NCI-H2107 treated with DMSO at 0.1 percent for 48 hours (cell line): ENCODE measurements around the gene HTR2C.
"Not testable (repeated sequence)": the region's sequence is repeated elsewhere in the genome, so short reads cannot be mapped to it uniquely, and the experiment has no call there.

ENCODE experiments used
- DNase-seq: peaks from one replicate; lab custom pipeline; 2025; ENCODE audit not compliant: unreplicated experiment; lab: John Stamatoyannopoulos, UW

HTR2C gene

DNA sequence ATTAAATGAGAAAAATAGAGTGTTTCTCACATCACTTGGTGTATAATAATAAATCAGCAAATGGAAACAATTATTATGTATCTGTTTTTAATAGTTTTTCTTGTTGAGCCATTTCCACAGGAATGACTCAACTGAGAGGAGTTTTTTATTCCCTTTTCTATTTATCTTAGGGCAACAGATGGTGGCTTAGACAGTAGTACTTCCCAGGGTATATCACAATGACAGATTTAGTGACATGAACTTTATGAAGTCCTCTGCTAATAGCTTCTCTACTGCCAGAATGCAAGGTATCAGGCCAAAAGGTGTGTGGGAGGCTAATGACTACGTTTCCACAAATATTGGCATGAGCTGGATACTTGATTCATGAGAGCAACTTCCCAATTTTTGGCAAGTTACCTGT lies 126.7 kb downstream of the HTR2C start:
- DNase-seq: no peak

GRCh38 chrX:114712466-114712865 lies 128.6 kb downstream of the HTR2C start:
- DNase-seq: no peak

- no peak for DNase-seq
Measured at GRCh38 chrX:114715096-114715495, 131.2 kb downstream of the HTR2C start.

DNA sequence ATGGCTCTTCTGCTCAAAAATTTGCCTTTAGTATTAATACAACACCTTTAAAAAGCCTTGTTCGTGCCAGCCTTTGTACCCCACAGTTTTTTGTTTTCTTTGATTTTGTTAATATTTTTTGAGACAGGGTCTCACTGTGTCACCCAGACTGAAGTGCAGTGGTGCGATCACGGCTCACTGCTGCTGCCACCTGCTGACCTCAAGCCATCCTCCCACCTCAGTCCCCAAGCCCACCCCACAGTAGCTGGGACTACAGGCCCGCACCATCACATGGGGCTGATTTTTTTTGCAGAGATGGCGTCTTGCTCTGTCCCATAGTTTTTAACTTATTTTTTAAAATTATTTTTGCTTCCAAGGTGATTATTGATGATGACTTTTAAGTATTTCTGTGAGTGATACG lies 134.0 kb downstream of the HTR2C start:
- DNase-seq: no peak

DNA sequence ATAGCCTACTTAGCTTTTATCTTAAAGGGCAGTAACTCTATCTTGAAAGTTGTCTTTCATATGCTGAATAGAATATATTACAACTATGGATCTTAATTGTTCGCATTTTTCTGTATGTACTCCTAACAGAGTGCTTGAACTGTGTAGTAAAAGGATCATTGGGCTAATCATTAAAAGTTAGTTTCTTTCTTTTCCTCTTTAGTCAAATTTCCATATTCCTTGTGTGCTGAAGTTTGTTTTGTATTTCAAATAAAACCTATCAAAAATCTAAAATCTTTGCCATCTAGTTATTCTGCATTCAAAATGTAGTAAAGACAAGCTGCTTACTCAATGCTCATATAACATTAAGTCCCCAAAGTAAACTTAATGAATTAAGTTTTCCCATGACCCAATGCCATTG lies 182.7 kb downstream of the HTR2C start:
- no peak for DNase-seq

GRCh38 chrX:114774691-114775090 lies 190.8 kb downstream of the HTR2C start:
- no peak for DNase-seq

DNA sequence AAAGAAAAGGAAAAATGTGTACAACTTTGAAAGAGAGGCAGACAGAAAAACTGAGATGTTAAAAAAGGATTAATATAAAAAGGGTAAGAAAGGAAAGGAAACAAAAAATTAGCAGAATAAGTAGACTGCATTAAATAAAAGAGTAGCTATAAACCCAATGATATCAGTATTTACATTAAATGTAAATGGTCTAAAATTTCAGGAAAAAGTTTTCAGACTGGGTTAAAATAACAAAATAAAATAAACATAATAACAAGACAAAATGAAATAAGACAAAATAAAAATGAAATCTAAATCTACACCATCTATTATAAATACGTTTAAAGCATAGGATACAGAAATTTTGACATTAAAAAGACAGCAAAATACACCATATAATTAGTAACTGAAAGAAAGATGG lies 199.0 kb downstream of the HTR2C start:
- no peak for DNase-seq

- no peak for DNase-seq
Measured at GRCh38 chrX:114787061-114787460, 203.2 kb downstream of the HTR2C start.

- no peak for DNase-seq
Measured at GRCh38 chrX:114797494-114797893, 213.6 kb downstream of the HTR2C start.

DNA sequence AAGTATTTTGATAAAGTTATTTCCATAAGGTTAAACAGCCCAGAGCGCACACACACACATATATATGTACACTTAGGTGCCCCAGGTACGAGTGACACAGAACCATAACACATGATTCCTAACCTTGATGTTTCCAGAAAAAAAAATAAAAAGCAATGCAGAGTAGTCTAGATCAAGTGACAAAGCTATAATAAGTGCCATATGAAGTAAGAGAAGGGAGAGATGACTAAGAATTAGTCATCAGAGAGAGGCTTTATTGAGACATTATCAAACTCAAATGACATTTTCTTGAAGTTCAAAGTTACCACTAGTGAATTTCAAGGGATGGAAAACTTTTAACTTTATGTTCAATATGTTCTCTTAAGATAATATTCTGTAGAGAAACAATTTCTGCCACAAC lies 215.0 kb downstream of the HTR2C start:
- DNase-seq: no peak

DNA sequence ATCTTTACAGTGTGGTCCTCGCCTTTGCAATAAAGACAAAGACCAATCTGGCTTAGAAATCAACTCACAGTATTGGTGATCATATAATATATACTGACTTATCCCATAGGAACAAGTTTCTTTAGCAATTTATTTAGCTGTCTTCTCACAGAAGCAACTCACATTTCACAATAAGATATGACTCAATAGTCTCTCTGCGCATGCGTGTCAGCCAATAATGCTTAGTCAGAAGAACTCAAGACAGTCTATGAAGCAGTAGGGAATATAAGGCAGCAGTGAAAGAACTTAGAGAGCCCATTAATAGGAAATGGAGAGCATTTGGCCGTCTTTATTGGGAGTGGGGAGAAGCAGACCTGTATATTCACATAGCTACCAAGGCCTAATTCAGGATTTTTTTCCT lies 216.8 kb downstream of the HTR2C start:
- DNase-seq: no peak

- DNase-seq: no peak
Measured at GRCh38 chrX:114819509-114819908, 235.6 kb downstream of the HTR2C start.

DNA sequence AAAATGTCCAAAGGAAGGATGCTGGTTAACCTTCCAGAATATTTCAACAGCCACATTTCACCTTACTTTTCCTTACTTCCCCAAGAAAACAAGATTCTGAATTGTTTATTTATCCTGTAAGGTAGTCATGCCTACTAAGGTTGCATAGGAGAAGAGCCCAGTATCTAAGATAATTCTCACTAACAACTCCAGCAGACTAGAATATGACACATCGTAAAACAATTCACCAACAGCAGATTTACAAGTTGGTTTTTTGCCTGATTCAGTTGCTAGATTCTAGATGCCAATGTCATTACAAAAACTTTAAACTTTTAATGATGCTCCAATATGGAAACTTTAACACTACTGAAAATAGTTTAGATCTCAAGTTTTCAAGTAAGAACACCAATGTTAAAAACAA lies 257.2 kb downstream of the HTR2C start:
- no peak for DNase-seq

DNA sequence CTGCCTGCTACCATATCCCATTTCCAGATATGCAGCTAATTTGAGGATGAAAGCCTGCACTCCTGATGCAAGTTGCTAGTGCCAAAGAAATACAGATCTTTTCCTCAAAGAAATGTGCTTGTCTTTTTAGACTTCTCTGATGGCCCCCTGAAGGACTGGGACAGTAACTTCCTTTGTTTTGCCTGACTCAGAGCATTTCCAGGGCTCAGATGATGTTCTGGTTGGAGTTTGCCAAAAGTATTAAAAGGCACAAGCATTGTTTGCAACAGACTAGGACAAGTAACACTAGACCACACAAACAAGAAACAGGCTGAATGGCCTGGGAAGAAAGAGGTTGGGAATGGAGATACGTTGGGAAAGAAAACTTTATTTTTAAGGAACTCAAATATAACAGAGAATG lies 258.3 kb downstream of the HTR2C start:
- DNase-seq: no peak

DNA sequence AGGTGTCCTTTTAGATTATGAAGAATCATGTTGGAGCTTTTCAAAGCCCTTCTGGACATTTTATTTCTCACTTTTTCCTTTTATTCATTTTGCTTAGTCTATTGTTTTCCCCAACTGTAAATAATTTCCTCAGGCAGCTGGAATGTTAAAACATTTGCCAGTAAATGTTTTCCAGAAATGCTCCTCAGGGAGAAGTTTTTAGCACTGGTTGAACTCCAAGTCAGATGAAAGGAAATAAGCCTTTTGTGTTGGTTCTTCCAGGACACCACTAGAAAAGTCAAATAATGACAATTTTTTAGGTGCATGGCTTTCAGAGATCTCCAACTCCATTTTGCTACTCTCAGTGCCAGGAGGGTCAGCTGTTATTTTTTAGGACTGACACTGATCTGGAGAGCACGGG lies 305.6 kb downstream of the HTR2C start:
- no peak for DNase-seq

- DNase-seq: no peak
Measured at GRCh38 chrX:114903618-114904017, 319.7 kb downstream of the HTR2C start.

DNA sequence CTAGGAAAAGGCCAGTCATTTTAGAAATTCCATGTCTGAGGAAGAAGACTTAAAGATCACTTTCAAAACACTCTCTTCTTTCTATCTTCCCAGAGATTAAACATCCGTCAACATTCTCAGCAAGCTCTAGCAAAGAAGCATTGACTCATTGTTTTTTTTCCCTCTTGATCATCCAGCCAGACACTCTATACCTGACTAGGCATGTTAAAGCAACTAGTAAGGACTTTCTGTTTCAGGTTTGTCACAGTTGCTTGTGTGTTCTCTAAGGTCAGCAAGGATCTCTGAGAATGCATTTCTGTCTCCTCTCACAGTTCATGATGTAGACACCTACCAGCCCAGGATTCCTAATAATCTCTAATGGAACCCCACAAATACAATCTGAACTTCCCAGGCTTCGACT lies 321.4 kb downstream of the HTR2C start:
- no peak for DNase-seq

GRCh38 chrX:114906984-114907510 lies 323.2 kb downstream of the HTR2C start:
- no peak for DNase-seq

- DNase-seq: no peak
Measured at GRCh38 chrX:114924423-114924822, 340.5 kb downstream of the HTR2C start.

DNA sequence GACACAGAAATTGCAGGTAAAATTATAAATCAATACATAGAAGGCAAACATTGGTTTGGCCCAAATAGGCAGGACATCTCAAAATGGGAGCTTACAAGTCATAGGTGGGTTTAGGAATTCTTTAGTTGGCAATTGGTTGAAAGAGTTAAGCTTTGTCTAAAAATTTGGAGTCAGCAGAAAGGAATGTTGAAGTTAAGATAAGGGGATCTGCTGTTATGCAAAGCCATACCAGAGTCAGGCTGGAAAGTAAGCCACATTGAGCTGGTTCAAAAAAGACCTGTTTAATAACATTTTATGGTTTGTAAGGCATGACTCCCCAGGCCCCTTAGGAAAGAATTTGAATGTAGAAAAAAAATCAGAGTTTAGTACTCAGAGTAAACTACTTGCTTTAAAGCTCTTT lies 341.0 kb downstream of the HTR2C start:
- DNase-seq: no peak

DNA sequence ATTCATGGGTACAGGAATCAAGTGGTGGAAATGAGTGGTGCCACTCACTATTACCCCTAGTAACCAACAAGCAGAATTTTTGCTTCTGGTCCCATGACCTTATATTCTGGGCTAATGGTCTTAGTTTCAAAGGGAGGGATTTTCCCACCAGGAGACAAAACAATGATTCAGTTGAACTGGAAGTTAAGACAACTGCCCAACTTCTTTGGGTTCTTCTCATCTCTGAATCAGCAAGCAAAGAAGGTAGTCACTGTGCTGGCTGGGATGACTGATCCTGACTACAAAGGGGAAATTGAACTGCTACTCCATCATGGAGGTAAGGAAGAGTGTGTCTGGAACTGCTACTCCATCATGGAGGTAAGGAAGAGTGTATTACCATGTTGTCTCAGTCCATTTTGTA lies 346.3 kb downstream of the HTR2C start:
- no peak for DNase-seq

- no peak for DNase-seq
Measured at GRCh38 chrX:114932550-114932949, 348.7 kb downstream of the HTR2C start.

DNA sequence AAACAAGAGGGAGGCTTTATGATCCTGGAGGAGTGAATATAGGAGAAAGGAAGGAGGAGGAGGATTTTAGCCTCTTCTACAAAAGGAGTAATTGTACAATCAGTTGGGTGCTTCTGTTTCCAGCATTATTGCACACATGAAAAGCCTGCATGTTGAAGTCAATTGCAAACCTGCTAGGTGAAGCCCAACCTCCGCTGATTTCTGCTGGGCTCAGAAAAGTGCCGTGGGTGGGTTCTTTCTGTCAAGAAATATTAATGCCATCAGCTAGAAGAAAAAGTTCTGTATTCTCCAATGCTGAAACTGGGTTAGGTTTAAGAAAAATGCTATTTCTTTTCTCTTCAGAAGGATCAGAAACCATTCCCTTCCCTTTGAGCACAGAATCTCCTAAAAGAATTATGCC lies 349.4 kb downstream of the HTR2C start:
- DNase-seq: not testable (repeated sequence)

- not testable (repeated sequence) for DNase-seq
Measured at GRCh38 chrX:114937090-114937489, 353.2 kb downstream of the HTR2C start.
